GM12878 (cell line): ENCODE measurements around the gene B4GALT1. TPM values are rescaled to one million over a fixed set of nuclear protein-coding genes. Genes with fewer than 3 reads are reported as not detected.
A peak's percentile ranks its signal among the peaks of the same experiment; 100 is the strongest.

Experiments
- ATAC-seq: fragments of 200-7000 bp; cut with Tn5 transposase; 3 replicates; pipeline ENCODE4 v1.9.1; 2020; ENCODE audit warnings: mild to moderate bottlenecking, moderate library complexity
- BruUV-seq: library from RNA; stranded (reverse); fragments of 400-500 nt; replicated peaks from 2 replicates; lab custom pipeline; 2021; lab: Mats Ljungman, UMichigan
- CTCF ChIA-PET: fragments of 300-600 bp; sonication (Branson Sonifier 250); formaldehyde crosslinking; extraction: SDS; loops from one replicate; lab custom pipeline; 2021; ENCODE audit warnings: inconsistent platforms; lab: Yijun Ruan, JAX
- POLR2A ChIA-PET: fragments of 350-600 bp; formaldehyde crosslinking; extraction: SDS; loops from one replicate; lab custom pipeline; 2021; ENCODE audit warnings: inconsistent platforms; lab: Charles Lee
- RAD21 ChIA-PET: fragments of 300-600 bp; sonication (Branson Sonifier 250); formaldehyde crosslinking; loops from one replicate; lab custom pipeline; 2023; ENCODE audit warnings: antibody characterized with exemption; ENCODE audit not compliant: unreplicated experiment; lab: Charles Lee
- SMC1A ChIA-PET: fragments of 300-600 bp; sonication (Branson Sonifier 250); formaldehyde crosslinking; loops from one replicate; lab custom pipeline; 2023; ENCODE audit not compliant: unreplicated experiment, uncharacterized antibody; lab: Charles Lee
- DNase-seq: peaks from one replicate; pipeline ENCODE4 v3.0.0-alpha.2; 2011; ENCODE audit warnings: low read depth, low spot score
- FAIRE-seq: peaks from 3 replicates; lab custom pipeline; 2011; peaks lifted over from hg19 to GRCh38; lab: Jason Lieb, UNC
- H2AFZ ChIP-seq: 2 replicates; pipeline ENCODE4 v1.6.0; 2011; ENCODE audit warnings: low read depth, low read length, control low read depth; ENCODE audit not compliant: control insufficient read depth
- H3K27ac ChIP-seq: 2 replicates; pipeline ENCODE4 v1.5.1; 2011; ENCODE audit warnings: control low read depth; ENCODE audit not compliant: control insufficient read depth, insufficient read depth
- H3K27me3 ChIP-seq, 2 experiments: replicated peaks in 1 of 2; 2 replicates each; pipeline versions ENCODE4 v1.6.0 to v1.6.1; 2011; ENCODE audit warnings: low read length in 1 of 2; ENCODE audit not compliant: control insufficient read depth in 2 of 2, insufficient read depth in 2 of 2
- H3K36me3 ChIP-seq, 2 experiments: 2 replicates each; pipeline ENCODE4 v1.5.1; 2011; ENCODE audit warnings: low read length in 1 of 2; ENCODE audit not compliant: control insufficient read depth in 2 of 2, insufficient read depth in 2 of 2
- H3K4me1 ChIP-seq: 2 replicates; pipeline ENCODE4 v1.6.1; 2011; ENCODE audit warnings: mild to moderate bottlenecking, low read length, moderate library complexity, mixed read lengths; ENCODE audit not compliant: control insufficient read depth, insufficient read depth
- H3K4me2 ChIP-seq: 2 replicates; pipeline ENCODE4 v1.6.0; 2011; ENCODE audit warnings: control low read depth; ENCODE audit not compliant: control insufficient read depth, insufficient read depth
- H3K4me3 ChIP-seq: fragments of 200-600 bp; sonication (generic); 2 replicates; pipeline ENCODE4 v1.5.1; 2016
- H3K79me2 ChIP-seq: 2 replicates; pipeline ENCODE4 v1.6.0; 2011; ENCODE audit warnings: low read length; ENCODE audit not compliant: control insufficient read depth, insufficient read depth
- H3K9ac ChIP-seq: 2 replicates; pipeline ENCODE4 v1.8.0; 2011; ENCODE audit warnings: low read length, control low read depth, mixed read lengths; ENCODE audit not compliant: control insufficient read depth, insufficient read depth
- H3K9me3 ChIP-seq: replicated peaks from 3 replicates; pipeline ENCODE4 v1.5.1; 2011; ENCODE audit warnings: mild to moderate bottlenecking, low read length; ENCODE audit not compliant: control insufficient read depth, insufficient read depth
- H4K20me1 ChIP-seq: 2 replicates; pipeline ENCODE4 v1.6.0; 2011; ENCODE audit not compliant: control insufficient read depth, insufficient read depth
- ESRRA ChIP-seq: IDR thresholded peaks from 2 replicates; pipeline ENCODE4 v1.6.1; 2012; ENCODE audit warnings: mild to moderate bottlenecking, low read length, improper control_type of control experiment
- PAX5 ChIP-seq: IDR thresholded peaks from 2 replicates; pipeline ENCODE4 v1.6.1; 2011; ENCODE audit warnings: low read depth, low read length, borderline replicate concordance
- SIN3A ChIP-seq: IDR thresholded peaks from 2 replicates; pipeline ENCODE4 v1.6.1; 2012; ENCODE audit warnings: low read depth, low read length, improper control_type of control experiment
- WGBS: methylation state at CpG from one replicate; pipeline ENCODE4 v1.1.6; 2016; ENCODE audit warnings: low lambda C conversion rate; ENCODE audit not compliant: insufficient replicate concordance, insufficient coverage; ENCODE audit errors: missing lambda C conversion rate; 5-methylcytosine and 5-hydroxymethylcytosine counted together
- in situ Hi-C: fragments of 300-500 bp; cut with MboI; formaldehyde crosslinking; loops from 9 replicates; pipeline ENCODE4 v1.14.3; 2018; ENCODE audit warnings: mixed read lengths
- intact Hi-C: fragments of 100-400 bp; cut with micrococcal nuclease; formaldehyde crosslinking; loops from one replicate; pipeline ENCODE4 v1.14.2; 2022; ENCODE audit not compliant: unreplicated experiment
- polyA plus RNA-seq, 11 experiments: library from polyadenylated mRNA; depleted of rRNA in 4 of 11; unstranded in 6 of 11; stranded (reverse) in 5 of 11; fragments of >200 nt; fragmentation: Nextera tagmentation in 4 of 11; fragmentation: Illumina TruSeq in 1 of 11; extraction: Ambion mirVana in 4 of 11; extraction: Trizol in 1 of 11; gene quantifications; 1 replicate in 1 of 11; 2 replicates in 10 of 11; pipeline versions ENCODE4 v1.2.1 to v1.2.3, GENCODE V29; 2011 to 2016; ENCODE audit warnings: inconsistent platforms in 2 of 11, missing spikeins in 2 of 11, low read depth in 1 of 11
- total RNA-seq, 4 experiments: library from RNA; depleted of rRNA in 3 of 4; stranded (reverse); fragments of >200 nt in 3 of 4; fragmentation: Illumina TruSeq in 1 of 4; extraction: Trizol in 1 of 4; gene quantifications; 2 replicates each; pipeline versions ENCODE4 v1.2.1 to v1.2.3, GENCODE V29; 2013 to 2021
- TF ChIP-seq, protein P1 (sequence below): IDR thresholded peaks from 2 replicates; pipeline ENCODE4 v1.6.1; 2012; ENCODE audit warnings: improper control_type of control experiment, low read depth, low read length; ENCODE audit not compliant: insufficient replicate concordance
- TF ChIP-seq, protein P2 (sequence below): fragments of 450-650 bp; IDR thresholded peaks from 2 replicates; pipeline ENCODE4 v1.6.1; 2017; ENCODE audit warnings: low read depth, mild to moderate bottlenecking, moderate library complexity

The B4GALT1 gene
- total and polyA plus RNA-seq, 10 of the 15 experiments (the other 5 are each of a cell fraction or from before 2014, with no cell fraction given), result 12.7 to 79.0 (median 41.0) TPM

GRCh38 chr9:33147416-33148169, 19.5 kb downstream of the B4GALT1 start (continued):
- TF ChIP-seq, protein P1, sequence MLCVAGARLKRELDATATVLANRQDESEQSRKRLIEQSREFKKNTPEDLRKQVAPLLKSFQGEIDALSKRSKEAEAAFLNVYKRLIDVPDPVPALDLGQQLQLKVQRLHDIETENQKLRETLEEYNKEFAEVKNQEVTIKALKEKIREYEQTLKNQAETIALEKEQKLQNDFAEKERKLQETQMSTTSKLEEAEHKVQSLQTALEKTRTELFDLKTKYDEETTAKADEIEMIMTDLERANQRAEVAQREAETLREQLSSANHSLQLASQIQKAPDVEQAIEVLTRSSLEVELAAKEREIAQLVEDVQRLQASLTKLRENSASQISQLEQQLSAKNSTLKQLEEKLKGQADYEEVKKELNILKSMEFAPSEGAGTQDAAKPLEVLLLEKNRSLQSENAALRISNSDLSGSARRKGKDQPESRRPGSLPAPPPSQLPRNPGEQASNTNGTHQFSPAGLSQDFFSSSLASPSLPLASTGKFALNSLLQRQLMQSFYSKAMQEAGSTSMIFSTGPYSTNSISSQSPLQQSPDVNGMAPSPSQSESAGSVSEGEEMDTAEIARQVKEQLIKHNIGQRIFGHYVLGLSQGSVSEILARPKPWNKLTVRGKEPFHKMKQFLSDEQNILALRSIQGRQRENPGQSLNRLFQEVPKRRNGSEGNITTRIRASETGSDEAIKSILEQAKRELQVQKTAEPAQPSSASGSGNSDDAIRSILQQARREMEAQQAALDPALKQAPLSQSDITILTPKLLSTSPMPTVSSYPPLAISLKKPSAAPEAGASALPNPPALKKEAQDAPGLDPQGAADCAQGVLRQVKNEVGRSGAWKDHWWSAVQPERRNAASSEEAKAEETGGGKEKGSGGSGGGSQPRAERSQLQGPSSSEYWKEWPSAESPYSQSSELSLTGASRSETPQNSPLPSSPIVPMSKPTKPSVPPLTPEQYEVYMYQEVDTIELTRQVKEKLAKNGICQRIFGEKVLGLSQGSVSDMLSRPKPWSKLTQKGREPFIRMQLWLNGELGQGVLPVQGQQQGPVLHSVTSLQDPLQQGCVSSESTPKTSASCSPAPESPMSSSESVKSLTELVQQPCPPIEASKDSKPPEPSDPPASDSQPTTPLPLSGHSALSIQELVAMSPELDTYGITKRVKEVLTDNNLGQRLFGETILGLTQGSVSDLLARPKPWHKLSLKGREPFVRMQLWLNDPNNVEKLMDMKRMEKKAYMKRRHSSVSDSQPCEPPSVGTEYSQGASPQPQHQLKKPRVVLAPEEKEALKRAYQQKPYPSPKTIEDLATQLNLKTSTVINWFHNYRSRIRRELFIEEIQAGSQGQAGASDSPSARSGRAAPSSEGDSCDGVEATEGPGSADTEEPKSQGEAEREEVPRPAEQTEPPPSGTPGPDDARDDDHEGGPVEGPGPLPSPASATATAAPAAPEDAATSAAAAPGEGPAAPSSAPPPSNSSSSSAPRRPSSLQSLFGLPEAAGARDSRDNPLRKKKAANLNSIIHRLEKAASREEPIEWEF, result no peak
- TF ChIP-seq ESRRA (no peak), PAX5 (no peak)

DNA sequence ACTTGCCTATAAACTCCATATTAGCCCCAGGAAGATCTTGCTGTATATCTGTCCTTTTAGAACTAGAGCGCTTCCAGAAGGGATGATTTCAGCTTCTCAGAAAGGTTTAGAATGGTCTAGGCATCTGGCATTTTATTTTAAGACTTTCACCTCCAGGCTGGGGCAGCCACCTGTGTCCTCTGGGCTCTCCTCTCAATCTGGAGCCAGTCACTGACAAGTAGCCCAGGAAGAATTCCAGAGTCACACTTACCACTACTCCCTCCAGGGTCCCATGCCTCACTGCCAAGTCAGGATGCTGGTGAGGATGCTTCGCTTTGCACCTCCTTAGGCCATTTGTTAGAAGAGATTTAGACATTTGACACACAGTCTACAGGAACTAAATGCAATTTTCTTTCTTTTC, 20.8 kb downstream of the B4GALT1 start:
- 97% methylated on average over 2 of the region's 2 CpGs for WGBS
- SMC1A ChIA-PET, result interaction anchor here (0.7 to 12.9 kb wide), 2 partner anchors 11 to 13 kb away, joined by 5 to 172 read pairs; no protein-coding TSS in a partner anchor
- in situ Hi-C loops, result no loop called here
- ATAC-seq, result no peak
- H3K9ac ChIP-seq, result no peak overlapping the region
- H3K4me3 ChIP-seq, result no peak overlapping the region
- no peaks in the 10 kb centered on the region for H3K27me3 ChIP-seq
- H3K4me1 ChIP-seq, result peaks cover 64% of the 10 kb centered on the region
- POLR2A ChIA-PET, result interaction anchor here (6.0 kb wide), 1 partner anchor 14 kb away, joined by 73 read pairs; no protein-coding TSS in a partner anchor
- H2AFZ ChIP-seq, result no peak overlapping the region
- intact Hi-C loops, result no loop called here
- no peaks in the 10 kb centered on the region for H3K9me3 ChIP-seq
- DNase-seq, result no peak
- FAIRE-seq, result no peak
- TF ChIP-seq, protein P2, sequence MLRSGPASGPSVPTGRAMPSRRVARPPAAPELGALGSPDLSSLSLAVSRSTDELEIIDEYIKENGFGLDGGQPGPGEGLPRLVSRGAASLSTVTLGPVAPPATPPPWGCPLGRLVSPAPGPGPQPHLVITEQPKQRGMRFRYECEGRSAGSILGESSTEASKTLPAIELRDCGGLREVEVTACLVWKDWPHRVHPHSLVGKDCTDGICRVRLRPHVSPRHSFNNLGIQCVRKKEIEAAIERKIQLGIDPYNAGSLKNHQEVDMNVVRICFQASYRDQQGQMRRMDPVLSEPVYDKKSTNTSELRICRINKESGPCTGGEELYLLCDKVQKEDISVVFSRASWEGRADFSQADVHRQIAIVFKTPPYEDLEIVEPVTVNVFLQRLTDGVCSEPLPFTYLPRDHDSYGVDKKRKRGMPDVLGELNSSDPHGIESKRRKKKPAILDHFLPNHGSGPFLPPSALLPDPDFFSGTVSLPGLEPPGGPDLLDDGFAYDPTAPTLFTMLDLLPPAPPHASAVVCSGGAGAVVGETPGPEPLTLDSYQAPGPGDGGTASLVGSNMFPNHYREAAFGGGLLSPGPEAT, result no peak
- TF ChIP-seq SIN3A, result no peak
- peaks cover 95% of the 10 kb centered on the region for H3K79me2 ChIP-seq
- BruUV-seq, result no TSS peak
- peaks cover 3 to 5% of the 10 kb centered on the region in 2 experiments; a peak in 2 of 4 replicates for H3K36me3 ChIP-seq
- H3K27ac ChIP-seq, result 0 out of 2 replicates have a peak overlapping the region, but pooled peaks have one; percentile 11
- CTCF ChIA-PET, result interaction anchor here (0.6 to 7.5 kb wide), 3 partner anchors 15 to 68 kb away, joined by 3 to 58 read pairs (median 4); no protein-coding TSS in a partner anchor
- RAD21 ChIA-PET, result interaction anchor here (5.3 kb wide), 1 partner anchor 14 kb away, joined by 46 read pairs; no protein-coding TSS in a partner anchor
- no peaks in the 10 kb centered on the region for H4K20me1 ChIP-seq
- H3K4me2 ChIP-seq, result no peak overlapping the region
